Natural killer cell (primary cell): ENCODE measurements around the gene ADGRF3. TPM values are rescaled to one million over a fixed set of nuclear protein-coding genes. Genes with fewer than 3 reads are reported as not detected.
"Not testable (repeated sequence)": the region's sequence is repeated elsewhere in the genome, so short reads cannot be mapped to it uniquely, and the experiment has no call there.

Source experiments
- ATAC-seq, 3 donors: fragments of 150-1000 bp in 2 of 3; fragments of 200-7000 bp in 1 of 3; cut with Tn5 transposase; 1 replicate in 1 of 3; 2 replicates in 2 of 3; pipeline ENCODE4 v1.10.0; 2021; ENCODE audit warnings: mild to moderate bottlenecking in 2 of 3, moderate library complexity in 2 of 3
- DNase-seq, 2 donors: peaks; one replicate each; pipeline versions ENCODE4 v3.0.0 to v3.0.0-alpha.2; 2013 to 2021; ENCODE audit warnings: mixed read lengths in 1 of 2
- H3K27ac ChIP-seq: one replicate; pipeline ENCODE4 v1.5.1; 2013; ENCODE audit warnings: mild to moderate bottlenecking, low read length
- H3K27me3 ChIP-seq: one replicate; pipeline ENCODE4 v1.6.1; 2013; ENCODE audit warnings: low read length; ENCODE audit not compliant: control insufficient read depth, insufficient read depth
- H3K36me3 ChIP-seq: one replicate; pipeline ENCODE4 v1.6.1; 2013; ENCODE audit warnings: low read length; ENCODE audit not compliant: control insufficient read depth, insufficient read depth
- H3K4me1 ChIP-seq: one replicate; pipeline ENCODE4 v1.6.1; 2013; ENCODE audit warnings: low read length; ENCODE audit not compliant: control insufficient read depth, insufficient read depth
- H3K4me3 ChIP-seq: one replicate; pipeline ENCODE4 v1.5.1; 2013; ENCODE audit warnings: low read length
- H3K9me3 ChIP-seq: one replicate; pipeline ENCODE4 v1.6.1; 2013; ENCODE audit warnings: low read length; ENCODE audit not compliant: control insufficient read depth, insufficient read depth
- H3K27ac Mint-ChIP-seq, 2 donors: one replicate each; pipeline ENCODE4 v1.8.0; 2022; ENCODE audit warnings: mild to moderate bottlenecking in 2 of 2, mixed read lengths in 2 of 2, moderate library complexity in 1 of 2
- H3K27me3 Mint-ChIP-seq, 2 donors: one replicate each; pipeline ENCODE4 v1.8.0; 2022; ENCODE audit warnings: low read depth in 2 of 2, mixed read lengths in 2 of 2
- H3K36me3 Mint-ChIP-seq: one replicate; pipeline ENCODE4 v1.8.0; 2022; ENCODE audit warnings: mixed read lengths
- H3K4me1 Mint-ChIP-seq, 2 donors: one replicate each; pipeline ENCODE4 v1.8.0; 2022; ENCODE audit warnings: mixed read lengths in 2 of 2
- H3K4me3 Mint-ChIP-seq: one replicate; pipeline ENCODE4 v1.8.0; 2022; ENCODE audit warnings: mild to moderate bottlenecking, moderate library complexity, mixed read lengths
- H3K9me3 Mint-ChIP-seq, 2 donors: one replicate each; pipeline ENCODE4 v1.8.0; 2022; ENCODE audit warnings: mixed read lengths in 2 of 2
- CTCF ChIP-seq: fragments of 200-600 bp; IDR thresholded peaks from one replicate; pipeline ENCODE4 v1.8.0; 2022; ENCODE audit warnings: antibody characterized with exemption
- WGBS: methylation state at CpG from one replicate; pipeline ENCODE4 v1.1.7; 2013; ENCODE audit warnings: missing lambda C conversion rate; ENCODE audit not compliant: insufficient coverage; 5-methylcytosine and 5-hydroxymethylcytosine counted together
- intact Hi-C: fragments of 100-400 bp; cut with micrococcal nuclease; formaldehyde crosslinking; loops from one replicate; pipeline ENCODE4 v1.14.2; 2022
- total RNA-seq, 4 donors: library from RNA; stranded (reverse); fragments of 120-200 nt in 1 of 4; gene quantifications; one replicate each; pipeline versions ENCODE4 v1.2.3 to v1.2.4, GENCODE V29; 2013 to 2022

ADGRF3 gene
- total RNA-seq, 3 donors from 2014 or later (not counting 1 experiment from before 2014, with no cell fraction given), result 0.97 to 2.1 (median 2.1) TPM

GRCh38 chr2:26376799-26377198 lies 30.2 kb upstream of the ADGRF3 start:
- Mint-ChIP-seq H3K4me3 (no peak overlapping the region), H3K9me3 (no peaks in the 10 kb centered on the region), H3K36me3 (peaks cover 18% of the 10 kb centered on the region), H3K27me3 (no peaks in the 10 kb centered on the region), H3K4me1 (peaks cover 0 to 20% of the 10 kb centered on the region in 2 donors), H3K27ac (no peak overlapping the region)
- Histone ChIP-seq H3K27me3 (no peaks in the 10 kb centered on the region), H3K4me1 (no peaks in the 10 kb centered on the region), H3K4me3 (no peak overlapping the region), H3K9me3 (no peaks in the 10 kb centered on the region), H3K36me3 (peaks cover 34% of the 10 kb centered on the region), H3K27ac (no peak overlapping the region)
- DNase-seq (no peak), ATAC-seq (no peak)
- TF ChIP-seq CTCF, result no peak
- intact Hi-C loops, result no loop called here
- 78% methylated on average over 1 of the region's 1 CpG for WGBS

- not testable (repeated sequence) for H3K27ac Mint-ChIP-seq, ATAC-seq
- 96% methylated on average over 9 of the region's 31 CpGs for WGBS
Observed at GRCh38 chr2:26370909-26371308, 24.3 kb upstream of the ADGRF3 start.

GRCh38 chr2:26369664-26370063 lies 23.1 kb upstream of the ADGRF3 start:
- H3K27me3 Mint-ChIP-seq, intact Hi-C loops, H3K4me1 Mint-ChIP-seq, H3K4me3 ChIP-seq, H3K9me3 Mint-ChIP-seq, DNase-seq, H3K27ac Mint-ChIP-seq, H3K27ac ChIP-seq, H3K9me3 ChIP-seq, H3K27me3 ChIP-seq, H3K4me1 ChIP-seq, H3K36me3 Mint-ChIP-seq, H3K4me3 Mint-ChIP-seq, ATAC-seq: not testable (repeated sequence)
- no CpG with 5 or more reads among the region's 2 CpGs for WGBS
- peaks cover 48% of the 10 kb centered on the region for H3K36me3 ChIP-seq

More at GRCh38 chr2:26370909-26371308, 24.3 kb upstream of the ADGRF3 start:
- H3K9me3 Mint-ChIP-seq, DNase-seq, H3K27ac ChIP-seq, H3K36me3 Mint-ChIP-seq, H3K9me3 ChIP-seq, H3K4me3 ChIP-seq, H3K4me1 ChIP-seq, H3K27me3 Mint-ChIP-seq, intact Hi-C loops, H3K27me3 ChIP-seq, H3K4me1 Mint-ChIP-seq, H3K4me3 Mint-ChIP-seq: not testable (repeated sequence)
- peaks cover 59% of the 10 kb centered on the region for H3K36me3 ChIP-seq

GRCh38 chr2:26366957-26367356 lies 20.4 kb upstream of the ADGRF3 start:
- DNase-seq (no peak), ATAC-seq (no peak)
- no peaks in the 10 kb centered on the region for H3K9me3 Mint-ChIP-seq
- H3K27me3 Mint-ChIP-seq, result no peaks in the 10 kb centered on the region
- 100% methylated on average over 1 of the region's 5 CpGs for WGBS
- H3K27ac ChIP-seq, result no peak overlapping the region
- no peak for TF ChIP-seq CTCF
- intact Hi-C loops, result no loop called here
- H3K9me3 ChIP-seq, result no peaks in the 10 kb centered on the region
- no peak overlapping the region for H3K4me3 Mint-ChIP-seq
- peaks cover 33% of the 10 kb centered on the region for H3K36me3 ChIP-seq
- H3K27me3 ChIP-seq, result no peaks in the 10 kb centered on the region
- H3K4me3 ChIP-seq, result no peak overlapping the region
- no peaks in the 10 kb centered on the region for H3K4me1 ChIP-seq
- no peak overlapping the region for H3K27ac Mint-ChIP-seq
- H3K4me1 Mint-ChIP-seq, result peaks cover 9 to 14% of the 10 kb centered on the region in 2 donors
- H3K36me3 Mint-ChIP-seq, result no peaks in the 10 kb centered on the region
